K562 (cell line): Measurements from ENCODE around the gene PRUNE1. TPM values are rescaled to one million over a fixed set of nuclear protein-coding genes. Genes with fewer than 3 reads are reported as not detected.

Source experiments
- CCNT2 ChIP-seq: IDR thresholded peaks from 2 replicates; pipeline ENCODE4 v1.6.1; 2011; ENCODE audit warnings: borderline replicate concordance, low read depth, mild to moderate bottlenecking, moderate library complexity, mixed read lengths, low read length; ENCODE audit not compliant: insufficient read length; ENCODE audit errors: extremely low read depth
- EP400 ChIP-seq: fragments of 450-650 bp; IDR thresholded peaks from 2 replicates; pipeline ENCODE4 v1.6.1; 2017; ENCODE audit warnings: antibody characterized with exemption, mild to moderate bottlenecking, moderate library complexity
- ESRRA ChIP-seq: fragments of 450-650 bp; IDR thresholded peaks from 2 replicates; pipeline ENCODE4 v1.6.1; 2014; ENCODE audit warnings: low read depth, mild to moderate bottlenecking, moderate library complexity, borderline replicate concordance
- EWSR1 ChIP-seq: fragments of 450-650 bp; IDR thresholded peaks from 2 replicates; pipeline ENCODE4 v1.6.1; 2018; ENCODE audit warnings: borderline replicate concordance, mild to moderate bottlenecking, low read depth, moderate library complexity; ENCODE audit not compliant: partially characterized antibody
- FOXJ3 ChIP-seq: sonication (generic); formaldehyde crosslinking; IDR thresholded peaks from 2 replicates; pipeline ENCODE4 v1.4.0; 2020; ENCODE audit warnings: mild to moderate bottlenecking, missing genetic modification reagents
- GABPA ChIP-seq: fragments of 200-800 bp; sonication (Bioruptor generic); conservative IDR thresholded peaks from 2 replicates; pipeline ENCODE4 v1.6.1; 2016; ENCODE audit warnings: low read depth, missing genetic modification characterization, missing compliant biosample characterization
- HBP1 ChIP-seq: fragments of 450-650 bp; formaldehyde crosslinking; IDR thresholded peaks from 2 replicates; pipeline ENCODE4 v1.4.0; 2022; ENCODE audit warnings: missing genetic modification characterization
- HDAC2 ChIP-seq: fragments of 450-650 bp; IDR thresholded peaks from 2 replicates; pipeline ENCODE4 v1.6.1; 2016; ENCODE audit warnings: mild to moderate bottlenecking
- IFI16 ChIP-seq: fragments of 250-450 bp; sonication (Bioruptor Pico); IDR thresholded peaks from 2 replicates; pipeline ENCODE4 v2.1.2; 2022; ENCODE audit warnings: mild to moderate bottlenecking, inconsistent platforms
- MED1 ChIP-seq: sonication (generic); formaldehyde crosslinking; IDR thresholded peaks from 2 replicates; pipeline ENCODE4 v1.8.1; 2023; ENCODE audit warnings: missing genetic modification reagents, borderline replicate concordance
- MEIS2 ChIP-seq: fragments of 450-650 bp; IDR thresholded peaks from 2 replicates; pipeline ENCODE4 v1.6.1; 2014; ENCODE audit warnings: mild to moderate bottlenecking; ENCODE audit not compliant: partially characterized antibody
- NCOR1 ChIP-seq: fragments of 450-650 bp; IDR thresholded peaks from 2 replicates; pipeline ENCODE4 v1.6.1; 2016; ENCODE audit warnings: mild to moderate bottlenecking, moderate library complexity
- NFE2L1 ChIP-seq: fragments of 450-650 bp; IDR thresholded peaks from 2 replicates; pipeline ENCODE4 v1.6.1; 2016; ENCODE audit warnings: missing genetic modification characterization, low read depth, mild to moderate bottlenecking, missing compliant biosample characterization, moderate library complexity, borderline replicate concordance
- NFIX ChIP-seq: fragments of 250-450 bp; sonication (Bioruptor Pico); IDR thresholded peaks from 2 replicates; pipeline ENCODE4 v1.4.0; 2020; ENCODE audit warnings: low read depth, mild to moderate bottlenecking, moderate library complexity
- NR2F6 ChIP-seq: fragments of 450-650 bp; formaldehyde crosslinking; IDR thresholded peaks from 2 replicates; pipeline ENCODE4 v1.4.0; 2020; ENCODE audit warnings: mild to moderate bottlenecking
- RBM15 ChIP-seq: fragments of 200-400 bp; formaldehyde crosslinking; IDR thresholded peaks from 2 replicates; pipeline ENCODE4 v1.6.1; 2018; ENCODE audit warnings: mild to moderate bottlenecking, low read length, moderate library complexity; ENCODE audit not compliant: insufficient read depth
- SAFB ChIP-seq: fragments of 200-400 bp; formaldehyde crosslinking; IDR thresholded peaks from 2 replicates; pipeline ENCODE4 v1.6.1; 2017; ENCODE audit warnings: low read depth, low read length, borderline replicate concordance
- SIRT6 ChIP-seq: IDR thresholded peaks from one replicate; pipeline ENCODE4 v1.6.1; 2012; ENCODE audit warnings: low read depth, mild to moderate bottlenecking, control low read depth, inconsistent platforms, low read length, moderate library complexity
- SNIP1 ChIP-seq: fragments of 450-650 bp; IDR thresholded peaks from 2 replicates; pipeline ENCODE4 v1.7.1; 2017; ENCODE audit warnings: low read depth, mild to moderate bottlenecking
- SRF ChIP-seq, 2 experiments: fragments of 250-450, 450-650 bp in 1 of 2; sonication (Bioruptor Pico) in 1 of 2; sonication (generic) in 1 of 2; formaldehyde crosslinking; IDR thresholded peaks; 2 replicates each; pipeline versions ENCODE4 v1.5.0 to v1.5.1; 2020 to 2022; ENCODE audit warnings: mild to moderate bottlenecking in 1 of 2, missing genetic modification reagents in 1 of 2
- STAT5A ChIP-seq: IDR thresholded peaks from 2 replicates; pipeline ENCODE4 v1.6.1; 2012; ENCODE audit warnings: low read length, inconsistent platforms, borderline replicate concordance
- ZBTB49 ChIP-seq: sonication (generic); formaldehyde crosslinking; IDR thresholded peaks from 2 replicates; pipeline ENCODE4 v1.8.0; 2022; ENCODE audit warnings: missing genetic modification reagents, mild to moderate bottlenecking, borderline replicate concordance
- ZFPM2 ChIP-seq: fragments of 250-450 bp; sonication (Bioruptor Pico); IDR thresholded peaks from 2 replicates; pipeline ENCODE4 v1.5.1; 2022; ENCODE audit warnings: mild to moderate bottlenecking
- ZNF408 ChIP-seq: fragments of 250-450 bp; sonication (Bioruptor Pico); IDR thresholded peaks from 2 replicates; pipeline ENCODE4 v1.4.0; 2020; ENCODE audit warnings: low read depth, mild to moderate bottlenecking, moderate library complexity
- ZNF76 ChIP-seq: fragments of 250-450 bp; sonication (Bioruptor Pico); IDR thresholded peaks from 2 replicates; pipeline ENCODE4 v1.4.0; 2020; ENCODE audit warnings: mild to moderate bottlenecking, moderate library complexity, borderline replicate concordance
- ZNF785 ChIP-seq: fragments of 250-450 bp; sonication (Bioruptor Pico); IDR thresholded peaks from 2 replicates; pipeline ENCODE4 v1.4.0; 2020; ENCODE audit warnings: mild to moderate bottlenecking
- polyA plus RNA-seq, 8 experiments: library from polyadenylated mRNA; depleted of rRNA in 4 of 8; stranded (reverse) in 5 of 8; unstranded in 3 of 8; fragments of >200 nt; fragmentation: Nextera tagmentation in 2 of 8; fragmentation: Illumina TruSeq in 1 of 8; extraction: Ambion mirVana in 2 of 8; extraction: Trizol in 1 of 8; gene quantifications; 2 replicates each; pipeline versions ENCODE4 v1.2.1 to v1.2.3, GENCODE V29; 2011 to 2014; ENCODE audit warnings: inconsistent platforms in 1 of 8, missing spikeins in 1 of 8
- total RNA-seq, 7 experiments: library from RNA; depleted of rRNA in 6 of 7; stranded (reverse); fragments of >200 nt in 6 of 7; fragmentation: Illumina TruSeq in 2 of 7; extraction: Trizol in 2 of 7; gene quantifications; 2 replicates each; pipeline versions ENCODE4 v1.2.1 to v1.2.3, GENCODE V29; 2011 to 2021; ENCODE audit warnings: low replicate concordance in 1 of 7

The PRUNE1 gene
- total and polyA plus RNA-seq, 9 of the 15 experiments (the other 6 are each of a cell fraction or from before 2014, with no cell fraction given), result 16.7 to 48.3 (median 26.2) TPM

- TF ChIP-seq SNIP1 (0 out of 2 replicates have a peak, but pooled peaks have one; percentile 7), NFE2L1 (tag) (no peak), HBP1 (CRISPR knock-in tag) (no peak), NCOR1 (peak; percentile 92), CCNT2 (no peak), RBM15 (no peak), SAFB (no peak), SIRT6 (no peak), STAT5A (peak; percentile 84), ZFPM2 (CRISPR knock-in tag) (no peak), NFIX (CRISPR knock-in tag) (no peak), SRF (CRISPR knock-in tag; IDR thresholded peaks at IDR 0.05) (0 out of 4 replicates have a peak, but pooled peaks of 1 of the 2 experiments have one; percentile 50), EWSR1 (no peak), GABPA (tag) (peak; percentile 51), NR2F6 (CRISPR knock-in tag) (no peak), MED1 (CRISPR knock-in tag) (no peak), HDAC2 (peak; percentile 87), ESRRA (0 out of 2 replicates have a peak, but pooled peaks have one; percentile 18), ZNF785 (no peak), ZNF76 (CRISPR knock-in tag) (0 out of 2 replicates have a peak, but pooled peaks have one; percentile 30), IFI16 (CRISPR knock-in tag) (no peak), MEIS2 (no peak), ZBTB49 (CRISPR knock-in tag) (no peak), ZNF408 (CRISPR knock-in tag) (no peak), FOXJ3 (CRISPR knock-in tag) (no peak), EP400 (peak; percentile 70)
Measured at GRCh38 chr1:150976879-150977694, 31.2 kb upstream of the PRUNE1 start (continued).
